Stimulated activated CD4-positive, alpha-beta T cell treated with anti-CD3 and anti-CD28 coated beads, TNF-alpha, amount 100 ng/mL, for 48 hours (primary cell): ENCODE measurements around the gene MMAB.
"Not testable (repeated sequence)": the region's sequence is repeated elsewhere in the genome, so short reads cannot be mapped to it uniquely, and the experiment has no call there.

ENCODE experiments used
- DNase-seq, 3 donors: peaks; one replicate each; pipeline ENCODE4 v3.0.0-alpha.2; 2020; ENCODE audit warnings: low read depth in 3 of 3

Gene MMAB

GRCh38 chr12:109602132-109602531 is 28.8 kb upstream of the MMAB start:
- DNase-seq, result not testable (repeated sequence)

- no peak for DNase-seq
These were observed 28.3 kb upstream of the MMAB start for GRCh38 chr12:109601557-109601956.

DNA sequence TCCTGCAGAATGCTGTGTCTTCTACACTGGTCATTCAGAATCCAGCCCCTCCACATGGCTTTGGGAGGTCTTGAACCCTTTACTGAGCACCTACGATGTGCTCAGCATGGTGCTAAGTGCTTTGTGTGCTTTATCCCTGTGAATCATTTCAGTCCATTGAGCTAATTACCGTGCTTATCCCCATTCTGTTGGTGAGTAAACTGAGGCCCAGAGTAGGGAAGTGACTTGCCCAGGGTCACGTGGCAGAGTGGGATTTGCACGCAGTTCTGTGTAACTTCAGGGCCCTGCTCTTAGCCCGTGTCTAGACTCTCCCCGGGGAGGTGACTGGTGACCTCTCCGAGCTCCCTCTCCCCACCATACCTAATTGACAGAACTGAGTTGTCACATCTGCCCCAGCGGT is 27.7 kb upstream of the MMAB start:
- no peak for DNase-seq

GRCh38 chr12:109600481-109600880 is 27.2 kb upstream of the MMAB start:
- DNase-seq, result no peak

DNA sequence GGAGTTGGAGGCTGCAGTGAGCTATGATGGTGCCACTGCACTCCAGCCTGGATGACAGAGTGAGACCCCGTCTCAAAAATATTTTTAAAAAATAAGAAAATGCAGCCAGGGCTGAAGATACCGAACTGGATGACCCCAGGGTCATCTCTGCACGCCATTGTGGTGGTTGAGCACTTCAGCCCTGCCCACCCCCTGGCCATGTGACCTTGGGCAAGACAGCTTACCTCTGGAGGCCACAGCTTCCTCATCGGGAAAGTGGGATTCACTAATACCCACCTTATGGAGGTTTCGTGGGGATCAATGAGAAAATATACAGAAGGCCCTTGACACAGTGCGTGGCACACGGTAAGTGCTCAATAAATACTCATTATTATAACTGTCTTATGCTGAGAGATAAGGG is 25.8 kb upstream of the MMAB start:
- DNase-seq, result no peak

DNA sequence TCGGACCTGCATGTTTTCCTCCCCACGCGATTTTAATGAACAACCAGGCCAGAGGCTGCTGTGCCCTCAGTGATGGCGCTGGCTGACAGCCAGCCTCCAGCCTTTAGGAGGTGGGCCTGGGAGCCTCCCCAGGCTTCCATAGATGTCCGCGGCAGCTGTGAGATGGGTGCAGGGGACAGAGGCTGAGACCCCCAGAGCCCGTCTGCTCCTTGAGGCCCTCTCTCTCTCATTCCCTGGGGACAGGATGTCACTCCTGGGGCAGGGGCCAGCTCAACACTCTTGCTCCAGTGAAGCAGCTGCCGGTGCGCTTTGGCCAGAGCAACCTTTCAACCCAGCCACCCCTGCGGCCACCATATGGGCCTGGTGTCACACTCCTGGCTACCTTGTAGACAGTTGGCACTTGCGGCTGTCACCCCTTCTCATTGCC is 25.1 kb upstream of the MMAB start:
- no peak for DNase-seq

GRCh38 chr12:109597795-109598427 is 24.6 kb upstream of the MMAB start:
- DNase-seq, result peak; percentile 37 to 64 (median 45)

DNA sequence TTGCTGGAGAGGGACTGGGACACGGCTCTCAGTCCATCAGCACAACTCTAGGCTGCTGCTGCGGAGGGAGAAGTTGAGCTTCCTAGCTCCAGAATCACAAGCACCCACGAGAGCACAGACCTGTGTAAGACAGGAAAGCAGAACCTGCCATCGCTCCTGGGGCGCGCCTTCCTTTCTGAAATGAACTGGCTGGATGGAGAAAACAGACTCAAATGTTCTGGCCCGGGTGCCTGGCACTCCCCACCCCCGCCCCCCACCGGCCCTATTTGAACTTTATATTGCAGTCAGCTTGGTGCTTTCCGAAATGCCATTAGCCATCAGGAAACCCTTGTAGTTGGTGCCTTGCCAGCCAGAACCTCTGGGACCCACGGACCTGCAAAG is 24.1 kb upstream of the MMAB start:
- DNase-seq, result no peak

DNA sequence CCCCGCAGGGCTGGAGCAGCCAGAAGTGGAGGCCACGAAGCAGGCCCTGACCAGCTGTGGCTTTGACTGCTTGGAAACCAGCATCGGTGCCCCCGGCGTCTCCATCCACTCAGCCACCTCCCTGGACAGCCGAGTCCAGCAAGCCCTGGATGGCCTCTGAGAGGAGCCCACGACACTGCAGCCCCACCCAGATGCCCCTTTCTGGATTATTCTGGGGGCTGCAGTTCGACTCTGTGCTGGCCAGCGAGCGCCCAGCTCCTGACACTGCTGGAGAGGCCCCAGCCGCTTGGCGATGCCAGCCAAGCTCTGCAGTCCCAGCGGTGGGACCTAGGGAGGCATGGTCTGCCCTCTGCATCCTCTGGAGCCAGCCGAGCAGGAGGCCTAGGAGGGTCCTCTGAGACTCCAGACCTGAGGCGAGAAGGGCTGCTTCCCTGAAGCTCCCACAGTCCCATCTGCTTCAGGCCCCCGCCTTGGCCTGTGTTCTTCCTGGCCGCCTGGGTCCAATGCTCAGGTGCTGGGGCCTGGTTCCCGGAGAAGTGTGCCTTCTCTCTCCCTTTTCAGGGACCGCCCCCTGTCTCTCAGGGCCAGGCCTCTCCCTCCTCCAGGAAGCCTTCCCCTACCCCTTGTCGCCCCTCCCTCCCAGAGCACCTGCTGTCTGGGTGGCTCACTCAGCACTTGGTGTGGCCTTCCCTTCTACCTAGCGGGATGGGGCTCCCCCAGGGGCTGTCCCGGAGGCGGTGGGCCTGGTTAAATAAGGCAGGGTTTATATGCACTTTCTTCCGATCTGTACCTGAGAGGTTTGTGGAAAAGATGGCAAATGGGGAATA is 23.3 kb upstream of the MMAB start:
- no peak for DNase-seq

GRCh38 chr12:109595321-109595902 is 22.1 kb upstream of the MMAB start:
- peak in 2 of 3 donors; percentile 18 to 40 for DNase-seq

DNA sequence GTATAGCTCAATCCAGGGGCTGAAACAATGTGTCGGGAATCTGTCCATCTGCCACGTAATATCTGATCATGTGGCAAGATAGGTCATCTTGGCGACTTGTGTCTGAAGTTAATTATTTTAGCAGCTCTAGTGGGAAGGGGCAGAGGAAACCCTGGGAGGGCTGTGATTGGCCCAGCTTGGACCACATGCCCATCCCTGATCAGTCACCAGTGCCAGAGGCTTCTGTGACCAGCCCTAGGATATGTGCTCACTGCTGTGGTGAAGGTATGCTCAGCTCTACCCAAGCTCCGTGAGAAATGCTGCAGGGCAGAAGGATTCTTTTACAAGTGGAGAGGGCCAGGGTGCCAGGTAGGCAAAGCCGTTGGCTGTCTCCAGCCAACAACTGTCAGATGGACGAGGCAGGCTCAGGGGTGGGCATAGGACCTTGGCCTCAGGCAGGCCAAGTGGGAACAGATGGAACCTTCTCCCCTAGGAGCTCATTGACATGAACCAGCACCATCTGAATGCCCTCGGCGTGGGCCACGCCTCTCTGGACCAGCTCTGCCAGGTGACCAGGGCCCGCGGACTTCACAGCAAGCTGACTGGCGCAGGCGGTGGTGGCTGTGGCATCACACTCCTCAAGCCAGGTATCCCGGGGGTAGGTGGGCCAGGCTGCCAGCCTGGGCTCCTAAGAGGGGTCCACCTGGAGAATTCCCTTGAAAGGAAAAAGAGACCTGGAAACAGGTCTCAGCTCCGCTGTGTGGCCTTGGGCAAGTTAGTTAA is 21.4 kb upstream of the MMAB start:
- no peak for DNase-seq

DNA sequence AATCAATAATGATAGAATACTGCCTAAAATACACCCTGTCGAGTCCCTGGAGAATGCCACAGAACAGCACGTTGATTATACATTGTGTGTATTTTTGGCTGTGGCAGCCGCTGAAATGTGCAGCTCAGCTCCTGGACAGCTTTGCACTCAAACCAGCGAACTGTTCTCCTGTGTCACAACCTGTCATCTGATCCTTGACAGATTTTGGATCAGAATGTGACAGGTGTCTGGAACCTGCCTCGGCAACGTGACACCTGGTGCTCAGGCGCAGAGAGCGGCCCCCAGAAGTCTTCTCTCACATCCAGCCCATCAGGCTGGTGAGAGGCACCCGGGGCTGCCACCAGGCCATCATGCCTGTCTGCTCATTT is 19.6 kb upstream of the MMAB start:
- no peak for DNase-seq

DNA sequence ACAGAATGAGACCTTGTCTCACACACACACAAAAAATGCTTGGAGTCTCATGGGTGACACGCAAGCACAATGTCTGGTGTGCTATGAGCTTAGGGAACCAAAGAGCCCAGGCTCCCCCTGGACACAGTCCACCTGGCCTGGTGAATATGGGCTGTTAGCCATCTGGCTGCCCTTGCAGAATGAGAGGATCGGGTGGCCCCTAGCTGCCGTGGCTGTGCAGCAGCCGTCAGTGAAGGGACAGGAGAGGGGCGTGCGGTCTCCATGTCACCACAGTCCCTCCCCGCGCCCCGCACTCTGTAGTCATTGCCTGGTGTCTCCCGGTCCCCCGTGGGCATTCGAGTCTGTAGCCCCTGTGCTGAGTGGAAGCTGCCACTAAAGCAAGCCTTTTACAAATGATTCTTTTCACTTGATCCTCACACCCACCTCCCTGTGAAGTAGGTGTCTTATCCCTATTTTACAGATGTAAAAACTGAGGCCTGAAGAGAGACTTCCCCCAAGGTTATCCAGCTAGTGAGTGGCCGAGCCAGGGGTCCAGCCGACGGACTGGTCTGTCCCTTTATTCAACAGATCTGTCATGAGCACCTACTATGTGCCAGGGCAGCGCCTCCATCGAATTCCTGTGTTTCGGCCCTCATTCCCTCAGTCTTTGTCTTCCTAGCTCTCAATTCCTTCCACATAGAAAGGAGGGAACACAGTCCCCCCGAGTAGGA is 19.0 kb upstream of the MMAB start:
- no peak for DNase-seq

DNA sequence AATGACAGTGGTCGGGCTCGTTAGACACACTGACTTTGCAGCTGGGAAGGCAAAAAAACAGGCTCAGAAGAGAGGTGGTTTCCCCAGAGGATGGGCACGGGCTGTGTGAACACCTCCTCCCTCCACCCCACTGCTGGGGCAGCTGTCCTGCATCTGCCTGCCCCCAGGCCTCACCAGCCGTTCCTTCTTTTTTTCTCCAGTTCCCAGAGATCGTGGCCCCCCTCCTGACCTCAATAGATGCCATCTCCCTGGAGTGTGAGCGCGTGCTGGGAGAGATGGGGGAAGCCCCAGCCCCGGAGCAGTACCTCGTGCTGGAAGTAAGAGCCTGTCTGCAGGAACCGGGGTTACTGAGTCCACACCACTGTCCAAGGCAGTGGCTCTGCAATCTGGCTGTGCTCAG is 17.7 kb upstream of the MMAB start:
- no peak for DNase-seq

GRCh38 chr12:109590566-109590965 is 17.3 kb upstream of the MMAB start:
- DNase-seq, result no peak

DNA sequence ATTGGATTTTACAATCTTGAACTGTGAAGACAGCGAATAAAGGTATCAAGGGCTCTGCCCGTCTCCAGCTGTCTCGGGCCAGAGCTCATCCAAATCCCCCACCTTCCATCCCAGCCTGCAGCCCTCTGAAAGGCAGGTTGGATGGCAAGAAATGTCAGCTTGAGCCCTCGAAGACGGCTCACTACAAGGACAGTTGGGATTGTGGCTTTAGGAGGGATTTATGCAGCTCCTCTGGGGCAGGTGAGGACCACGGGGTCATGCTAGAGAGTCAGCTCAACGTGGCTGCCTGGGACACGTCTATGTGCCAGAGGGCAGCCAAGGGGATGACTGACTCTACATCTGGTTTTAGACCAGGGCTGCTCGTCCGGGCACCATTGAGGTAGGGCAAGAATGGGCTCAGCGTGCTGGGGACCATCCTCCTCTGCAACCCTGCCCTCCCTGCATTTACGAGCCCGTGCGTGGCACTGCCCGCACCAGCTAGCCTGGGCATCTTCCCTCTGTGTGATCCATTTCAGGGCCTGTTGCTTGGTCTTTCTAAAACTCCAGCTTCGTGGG is 16.5 kb upstream of the MMAB start:
- no peak for DNase-seq

DNA sequence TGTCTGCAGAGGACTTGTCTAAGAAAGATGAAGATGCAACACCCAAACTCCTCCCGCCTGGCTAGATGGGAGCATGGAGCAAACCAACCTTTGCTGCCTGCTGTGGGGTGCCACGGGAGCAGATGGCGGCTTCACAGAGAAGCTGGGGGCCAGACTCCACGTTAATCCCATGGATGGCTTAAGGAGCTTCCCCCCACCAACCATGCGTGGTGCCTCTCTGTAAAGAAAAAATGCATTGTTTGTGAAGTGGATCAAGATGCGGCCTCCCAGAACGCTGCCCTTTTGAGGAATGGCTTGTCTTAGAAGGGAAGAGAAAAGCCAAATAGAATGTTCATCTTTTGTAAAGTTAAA is 15.9 kb upstream of the MMAB start:
- DNase-seq, result no peak

GRCh38 chr12:109588461-109589239 is 15.3 kb upstream of the MMAB start:
- no peak for DNase-seq

DNA sequence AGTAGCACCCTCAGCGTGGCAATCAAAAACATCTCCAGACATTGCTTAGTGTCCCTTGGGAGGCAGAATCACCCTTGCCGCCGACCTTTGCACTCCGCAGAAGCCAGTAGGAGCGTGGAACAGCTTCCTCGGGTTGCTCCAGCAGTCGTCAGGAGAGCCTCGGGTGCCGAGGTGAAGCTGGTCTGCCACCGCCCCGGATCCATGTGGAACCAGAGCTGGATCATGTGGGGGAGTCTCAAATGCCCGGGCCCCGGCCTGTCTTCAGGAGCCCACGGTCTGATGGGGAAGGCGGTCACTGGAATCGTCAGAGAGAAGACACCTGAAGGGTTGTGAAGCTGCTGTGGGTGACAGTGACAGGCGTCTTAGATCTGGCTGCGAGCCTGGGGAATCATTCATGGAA is 14.6 kb upstream of the MMAB start:
- DNase-seq, result no peak

GRCh38 chr12:109586385-109587296 is 13.3 kb upstream of the MMAB start:
- DNase-seq, result no peak
